Stimulated activated CD8-positive, alpha-beta memory T cell treated with anti-CD3 and anti-CD28 coated beads, Interleukin-7, amount 100 ng/mL, for 48 hours (primary cell): ENCODE measurements around the gene OMG.
"Not testable (repeated sequence)": the region's sequence is repeated elsewhere in the genome, so short reads cannot be mapped to it uniquely, and the experiment has no call there.

ENCODE experiments used
- DNase-seq, 2 donors: peaks; one replicate each; pipeline ENCODE4 v3.0.0-alpha.2; 2020; ENCODE audit warnings: low read depth in 1 of 2; ENCODE audit errors: extremely low read depth in 1 of 2

OMG gene

GRCh38 chr17:31308372-31309334 is 11.6 kb upstream of the OMG start:
- no peak for DNase-seq

- DNase-seq, result no peak
Observed at GRCh38 chr17:31307640-31308039, 10.6 kb upstream of the OMG start.

GRCh38 chr17:31299624-31300023 is 2.6 kb upstream of the OMG start:
- no peak for DNase-seq

GRCh38 chr17:31296142-31296541 is 897 bp downstream of the OMG start:
- no peak for DNase-seq

GRCh38 chr17:31295489-31295871 is 1.6 kb downstream of the OMG start:
- DNase-seq, result no peak

GRCh38 chr17:31294820-31295488 is 2.1 kb downstream of the OMG start:
- DNase-seq, result no peak

- no peak for DNase-seq
Observed at GRCh38 chr17:31294231-31294630, 2.8 kb downstream of the OMG start.

- no peak for DNase-seq
Observed at GRCh38 chr17:31293581-31293980, 3.5 kb downstream of the OMG start.

GRCh38 chr17:31291820-31292219 is 5.2 kb downstream of the OMG start:
- DNase-seq, result no peak

- no peak for DNase-seq
Observed at GRCh38 chr17:31289790-31290189, 7.2 kb downstream of the OMG start.

GRCh38 chr17:31287932-31288331 is 9.1 kb downstream of the OMG start:
- not testable (repeated sequence) for DNase-seq

GRCh38 chr17:31286587-31286986 is 10.5 kb downstream of the OMG start:
- DNase-seq, result no peak

- no peak for DNase-seq
Observed at GRCh38 chr17:31283841-31284240, 13.2 kb downstream of the OMG start.

GRCh38 chr17:31281061-31281460 is 16.0 kb downstream of the OMG start:
- DNase-seq, result no peak

GRCh38 chr17:31279401-31279800 is 17.6 kb downstream of the OMG start:
- DNase-seq, result no peak

- DNase-seq, result no peak
Observed at GRCh38 chr17:31275116-31275515, 21.9 kb downstream of the OMG start.

GRCh38 chr17:31274252-31274651 is 22.8 kb downstream of the OMG start:
- no peak for DNase-seq

- DNase-seq, result no peak
Observed at GRCh38 chr17:31273516-31273915, 23.5 kb downstream of the OMG start.

- no peak for DNase-seq
Observed at GRCh38 chr17:31272803-31273202, 24.2 kb downstream of the OMG start.

- no peak for DNase-seq
Observed at GRCh38 chr17:31272236-31272635, 24.8 kb downstream of the OMG start.

- no peak for DNase-seq
Observed at GRCh38 chr17:31269578-31269983, 27.5 kb downstream of the OMG start.

- DNase-seq, result no peak
Observed at GRCh38 chr17:31269036-31269577, 27.9 kb downstream of the OMG start.
